B cell (primary cell): ENCODE results near the gene KIAA0319L. TPM values are rescaled to one million over a fixed set of nuclear protein-coding genes. Genes with fewer than 3 reads are reported as not detected.

Experiments used
- ATAC-seq: fragments of 200-7000 bp; cut with Tn5 transposase; one replicate; pipeline ENCODE4 v1.10.0; 2021; ENCODE audit warnings: low read depth, mild to moderate bottlenecking, moderate number of reproducible peaks, moderate library complexity
- CTCF ChIA-PET: fragments of 350-600 bp; sonication (Branson Sonifier 250); formaldehyde crosslinking; loops from one replicate; lab custom pipeline; 2021; ENCODE audit warnings: antibody characterized with exemption, inconsistent platforms; lab: Charles Lee
- POLR2A ChIA-PET: fragments of 350-600 bp; sonication (Branson Sonifier 250); formaldehyde crosslinking; loops from one replicate; lab custom pipeline; 2021; ENCODE audit warnings: antibody characterized with exemption; lab: Charles Lee
- DNase-seq: peaks from one replicate; pipeline ENCODE4 v3.0.0; 2013
- H2AFZ ChIP-seq: 2 replicates; pipeline ENCODE4 v1.6.1; 2012; ENCODE audit warnings: mild to moderate bottlenecking, low read depth, low read length; ENCODE audit not compliant: insufficient read depth, poor library complexity, severe bottlenecking
- H3K27ac ChIP-seq, 2 donors: 1 replicate in 1 of 2; 2 replicates in 1 of 2; pipeline ENCODE4 v1.5.1; 2012 to 2013; ENCODE audit warnings: low read length in 2 of 2, mild to moderate bottlenecking in 2 of 2, moderate library complexity in 1 of 2
- H3K27me3 ChIP-seq, 4 experiments: fragments of 200-600 bp in 1 of 4; sonication (generic) in 1 of 4; replicated peaks in 1 of 4; 1 replicate in 2 of 4; 2 replicates in 2 of 4; pipeline versions ENCODE4 v1.6.1 to v1.7.0; 2013 to 2016; ENCODE audit warnings: low read length in 3 of 4, mild to moderate bottlenecking in 2 of 4, mixed read lengths in 1 of 4, moderate library complexity in 1 of 4; ENCODE audit not compliant: insufficient read depth in 4 of 4, control insufficient read depth in 3 of 4; ENCODE audit errors: control extremely low read depth in 1 of 4
- H3K36me3 ChIP-seq, 2 experiments: replicated peaks in 1 of 2; 1 replicate in 1 of 2; 2 replicates in 1 of 2; pipeline versions ENCODE4 v1.6.1 to v1.7.1; 2013; ENCODE audit warnings: low read length in 1 of 2; ENCODE audit not compliant: insufficient read depth in 2 of 2, control insufficient read depth in 1 of 2; ENCODE audit errors: control extremely low read depth in 1 of 2, extremely low read depth in 1 of 2
- H3K4me1 ChIP-seq, 2 donors: fragments of 200-600 bp in 1 of 2; sonication (generic) in 1 of 2; 1 replicate in 1 of 2; 2 replicates in 1 of 2; pipeline versions ENCODE4 v1.5.1 to v1.6.1; 2013 to 2017; ENCODE audit warnings: low read length in 2 of 2; ENCODE audit not compliant: control insufficient read depth in 2 of 2, insufficient read depth in 2 of 2
- H3K4me2 ChIP-seq: replicated peaks from 2 replicates; pipeline ENCODE3; 2012; ENCODE audit warnings: mild to moderate bottlenecking, low read depth, low read length; ENCODE audit not compliant: poor library complexity, severe bottlenecking
- H3K4me3 ChIP-seq, 5 experiments: fragments of 200-600 bp in 1 of 5; sonication (generic) in 1 of 5; 1 replicate in 3 of 5; 2 replicates in 2 of 5; pipeline versions ENCODE4 v1.5.1 to v1.7.0; 2011 to 2016; ENCODE audit warnings: low read length in 4 of 5, mild to moderate bottlenecking in 4 of 5, low read depth in 2 of 5, control low read depth in 1 of 5, moderate library complexity in 1 of 5; ENCODE audit not compliant: insufficient read depth in 1 of 5; ENCODE audit errors: control extremely low read depth in 1 of 5, extremely low read depth in 1 of 5
- H3K79me2 ChIP-seq: fragments of 200-600 bp; sonication (generic); one replicate; pipeline ENCODE4 v1.6.0; 2016; ENCODE audit warnings: low read length; ENCODE audit not compliant: control insufficient read depth, insufficient read depth
- H3K9ac ChIP-seq: fragments of 200-600 bp; sonication (generic); 2 replicates; pipeline ENCODE4 v1.6.1; 2017; ENCODE audit warnings: mild to moderate bottlenecking, low read length, moderate library complexity
- H3K9me3 ChIP-seq, 3 donors: one replicate each; pipeline versions ENCODE4 v1.6.1 to v1.7.1; 2013; ENCODE audit warnings: low read length in 2 of 3; ENCODE audit not compliant: control insufficient read depth in 2 of 3, insufficient read depth in 1 of 3; ENCODE audit errors: control extremely low read depth in 1 of 3
- H4K20me1 ChIP-seq: 2 replicates; pipeline ENCODE4 v1.6.0; 2012; ENCODE audit warnings: mild to moderate bottlenecking, low read length; ENCODE audit not compliant: insufficient read depth, control insufficient read depth, poor library complexity, severe bottlenecking
- H3K27ac Mint-ChIP-seq: one replicate; pipeline ENCODE4 v1.8.0; 2021; ENCODE audit warnings: mixed read lengths
- H3K27me3 Mint-ChIP-seq: one replicate; pipeline ENCODE4 v1.8.0; 2021; ENCODE audit warnings: mixed read lengths
- H3K4me1 Mint-ChIP-seq: one replicate; pipeline ENCODE4 v1.8.0; 2021; ENCODE audit warnings: mixed read lengths
- H3K4me3 Mint-ChIP-seq: one replicate; pipeline ENCODE4 v1.8.0; 2021; ENCODE audit warnings: mixed read lengths
- H3K9me3 Mint-ChIP-seq: one replicate; pipeline ENCODE4 v1.8.0; 2022; ENCODE audit warnings: mixed read lengths; ENCODE audit not compliant: insufficient read depth
- CTCF ChIP-seq: fragments of 200-600 bp; IDR thresholded peaks from one replicate; pipeline ENCODE4 v1.8.0; 2022; ENCODE audit warnings: antibody characterized with exemption, mild to moderate bottlenecking
- EZH2 ChIP-seq: IDR thresholded peaks from 2 replicates; pipeline ENCODE4 v1.6.1; 2012; ENCODE audit warnings: borderline replicate concordance, low read depth, mild to moderate bottlenecking, moderate library complexity, low read length; ENCODE audit not compliant: insufficient read depth, poor library complexity, severe bottlenecking
- WGBS: methylation state at CpG from one replicate; pipeline ENCODE4 v1.1.5; 2013; ENCODE audit warnings: missing lambda C conversion rate; ENCODE audit not compliant: insufficient coverage; 5-methylcytosine and 5-hydroxymethylcytosine counted together
- intact Hi-C: fragments of 100-400 bp; cut with micrococcal nuclease; formaldehyde crosslinking; loops from one replicate; pipeline ENCODE4 v1.10.0; 2022
- polyA plus RNA-seq: library from polyadenylated mRNA; depleted of rRNA; stranded (reverse); fragments of >200 nt; gene quantifications from 2 replicates; pipeline ENCODE4 v1.2.3, GENCODE V29; 2012
- total RNA-seq, 2 donors: library from RNA; stranded (reverse); fragments of 120-200 nt in 1 of 2; gene quantifications; 1 replicate in 1 of 2; 2 replicates in 1 of 2; pipeline versions ENCODE4 v1.2.3 to v1.2.4, GENCODE V29; 2013 to 2022

KIAA0319L gene
- total and polyA plus RNA-seq, 2 donors (not counting 1 experiment from before 2014, with no cell fraction given) = 35.9 to 78.1 TPM

- Histone ChIP-seq H3K4me3 (peak overlapping the region in 3 of 5 experiments; percentile 65 to 75 (median 71)), H3K4me1 (peaks cover 21 to 39% of the 10 kb centered on the region in 2 donors), H3K27me3 (peaks cover 0 to 21% (median 6%) of the 10 kb centered on the region in 4 experiments), H3K4me2 (peak overlapping the region; percentile 94), H3K27ac (no peak overlapping the region), H2AFZ (peak overlapping the region; percentile 90), H3K36me3 (no peaks in the 10 kb centered on the region), H3K9me3 (peaks cover 0 to 7% (median 0%) of the 10 kb centered on the region in 3 donors), H4K20me1 (no peaks in the 10 kb centered on the region), H3K9ac (peak overlapping the region; percentile 74), H3K79me2 (no peaks in the 10 kb centered on the region)
- no peak for DNase-seq
- H3K27me3 Mint-ChIP-seq = peaks cover 23% of the 10 kb centered on the region
- H3K27ac Mint-ChIP-seq = peak overlapping the region; percentile 86
- ATAC-seq = no peak
- H3K4me1 Mint-ChIP-seq = peaks cover 38% of the 10 kb centered on the region
- peak overlapping the region; percentile 90 for H3K4me3 Mint-ChIP-seq
- H3K9me3 Mint-ChIP-seq = no peaks in the 10 kb centered on the region
- intact Hi-C loops = loop anchor here (2.0 to 5.0 kb wide), 2 partner anchors 19 to 66 kb away; partner anchors contain the start of genes KIAA0319L, NCDN and PSMB2
- TF ChIP-seq EZH2 (no peak), CTCF (no peak)
- CTCF ChIA-PET = interaction anchor here (0.8 kb wide), 1 partner anchor 10 kb away, joined by 3 read pairs; no protein-coding TSS in a partner anchor
- WGBS = 45% methylated on average over 10 of the region's 10 CpGs
- POLR2A ChIA-PET = no interaction called here
These were observed 19.0 kb upstream of the KIAA0319L start for GRCh38 chr1:35576061-35576765.

GRCh38 chr1:35575416-35575958 lies 18.3 kb upstream of the KIAA0319L start:
- Histone ChIP-seq H3K4me1 (peaks cover 21 to 36% of the 10 kb centered on the region in 2 donors), H3K4me3 (no peak overlapping the region), H3K9me3 (peaks cover 0 to 7% (median 0%) of the 10 kb centered on the region in 3 donors), H3K27ac (no peak overlapping the region), H2AFZ (no peak overlapping the region), H3K9ac (no peak overlapping the region), H4K20me1 (no peaks in the 10 kb centered on the region), H3K36me3 (no peaks in the 10 kb centered on the region), H3K27me3 (peaks cover 0 to 21% (median 6%) of the 10 kb centered on the region in 4 experiments), H3K4me2 (no peak overlapping the region), H3K79me2 (no peaks in the 10 kb centered on the region)
- peak overlapping the region; percentile 90 for H3K4me3 Mint-ChIP-seq
- ATAC-seq (no peak), DNase-seq (no peak)
- WGBS = 90% methylated on average over 4 of the region's 5 CpGs
- no peak overlapping the region for H3K27ac Mint-ChIP-seq
- ChIA-PET POLR2A (no interaction called here), CTCF (no interaction called here)
- TF ChIP-seq CTCF (no peak), EZH2 (no peak)
- H3K9me3 Mint-ChIP-seq = no peaks in the 10 kb centered on the region
- peaks cover 26% of the 10 kb centered on the region for H3K27me3 Mint-ChIP-seq
- peaks cover 36% of the 10 kb centered on the region for H3K4me1 Mint-ChIP-seq
- intact Hi-C loops = loop anchor here (5.0 kb wide), 1 partner anchor 67 kb away; the partner anchor contains the start of gene PSMB2
